ENCODE results near the gene CKLF. TPM values are rescaled to one million over a fixed set of nuclear protein-coding genes. Genes with fewer than 3 reads are reported as not detected.

CKLF gene
- total RNA-seq, 1 experiment from 2014 or later = 21.0 TPM

GRCh38 chr16:66574081-66574480 is 21.7 kb downstream of the CKLF start (continued):
- TF ChIP-seq, protein P1, sequence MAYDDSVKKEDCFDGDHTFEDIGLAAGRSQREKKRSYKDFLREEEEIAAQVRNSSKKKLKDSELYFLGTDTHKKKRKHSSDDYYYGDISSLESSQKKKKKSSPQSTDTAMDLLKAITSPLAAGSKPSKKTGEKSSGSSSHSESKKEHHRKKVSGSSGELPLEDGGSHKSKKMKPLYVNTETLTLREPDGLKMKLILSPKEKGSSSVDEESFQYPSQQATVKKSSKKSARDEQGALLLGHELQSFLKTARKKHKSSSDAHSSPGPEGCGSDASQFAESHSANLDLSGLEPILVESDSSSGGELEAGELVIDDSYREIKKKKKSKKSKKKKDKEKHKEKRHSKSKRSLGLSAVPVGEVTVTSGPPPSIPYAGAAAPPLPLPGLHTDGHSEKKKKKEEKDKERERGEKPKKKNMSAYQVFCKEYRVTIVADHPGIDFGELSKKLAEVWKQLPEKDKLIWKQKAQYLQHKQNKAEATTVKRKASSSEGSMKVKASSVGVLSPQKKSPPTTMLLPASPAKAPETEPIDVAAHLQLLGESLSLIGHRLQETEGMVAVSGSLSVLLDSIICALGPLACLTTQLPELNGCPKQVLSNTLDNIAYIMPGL (CRISPR knock-in tag; IDR thresholded peaks at IDR 0.05) = no peak
- TF ChIP-seq NFE2L1 (CRISPR knock-in tag; IDR thresholded peaks at IDR 0.05) = no peak
- no peak for TF ChIP-seq RELA (CRISPR knock-in tag; IDR thresholded peaks at IDR 0.05; ENCODE audit: borderline replicate concordance)
- TF ChIP-seq EMX1 (CRISPR knock-in tag; IDR thresholded peaks at IDR 0.05) = no peak
- no peak for TF ChIP-seq E2F4 (CRISPR knock-in tag; IDR thresholded peaks at IDR 0.05; ENCODE audit: borderline replicate concordance, low read depth)

- H3K4me1 Mint-ChIP-seq = peaks cover 9% of the 10 kb centered on the region
- DNase-seq (ENCODE audit: low spot score) (no peak), ATAC-seq (no peak)
- no peaks in the 10 kb centered on the region for H3K36me3 Mint-ChIP-seq
- peaks cover 31% of the 10 kb centered on the region for H3K27me3 Mint-ChIP-seq (ENCODE audit: low read depth)
- ChIA-PET CTCF (interaction anchor here (1.0 to 2.2 kb wide), 4 partner anchors 15 to 232 kb away, joined by 3 to 11 read pairs (median 4); no protein-coding TSS in a partner anchor), POLR2A (no interaction called here)
- no peak overlapping the region for H3K27ac Mint-ChIP-seq
- H3K9me3 Mint-ChIP-seq = no peaks in the 10 kb centered on the region
- no peak overlapping the region for H3K4me3 Mint-ChIP-seq
- TF ChIP-seq, protein P2, sequence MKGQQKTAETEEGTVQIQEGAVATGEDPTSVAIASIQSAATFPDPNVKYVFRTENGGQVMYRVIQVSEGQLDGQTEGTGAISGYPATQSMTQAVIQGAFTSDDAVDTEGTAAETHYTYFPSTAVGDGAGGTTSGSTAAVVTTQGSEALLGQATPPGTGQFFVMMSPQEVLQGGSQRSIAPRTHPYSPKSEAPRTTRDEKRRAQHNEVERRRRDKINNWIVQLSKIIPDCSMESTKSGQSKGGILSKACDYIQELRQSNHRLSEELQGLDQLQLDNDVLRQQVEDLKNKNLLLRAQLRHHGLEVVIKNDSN (CRISPR knock-in tag; IDR thresholded peaks at IDR 0.05) = no peak
- TF ChIP-seq RORB (CRISPR knock-in tag; IDR thresholded peaks at IDR 0.05) = no peak
- TF ChIP-seq HMGA2 (CRISPR knock-in tag; IDR thresholded peaks at IDR 0.05) = no peak
- TF ChIP-seq AR (CRISPR knock-in tag; IDR thresholded peaks at IDR 0.05) = no peak
- no peak for TF ChIP-seq ZNF532 (CRISPR knock-in tag; IDR thresholded peaks at IDR 0.05; ENCODE audit: borderline replicate concordance)
- TF ChIP-seq ERG (CRISPR knock-in tag; IDR thresholded peaks at IDR 0.05) = no peak
- TF ChIP-seq, protein P3, sequence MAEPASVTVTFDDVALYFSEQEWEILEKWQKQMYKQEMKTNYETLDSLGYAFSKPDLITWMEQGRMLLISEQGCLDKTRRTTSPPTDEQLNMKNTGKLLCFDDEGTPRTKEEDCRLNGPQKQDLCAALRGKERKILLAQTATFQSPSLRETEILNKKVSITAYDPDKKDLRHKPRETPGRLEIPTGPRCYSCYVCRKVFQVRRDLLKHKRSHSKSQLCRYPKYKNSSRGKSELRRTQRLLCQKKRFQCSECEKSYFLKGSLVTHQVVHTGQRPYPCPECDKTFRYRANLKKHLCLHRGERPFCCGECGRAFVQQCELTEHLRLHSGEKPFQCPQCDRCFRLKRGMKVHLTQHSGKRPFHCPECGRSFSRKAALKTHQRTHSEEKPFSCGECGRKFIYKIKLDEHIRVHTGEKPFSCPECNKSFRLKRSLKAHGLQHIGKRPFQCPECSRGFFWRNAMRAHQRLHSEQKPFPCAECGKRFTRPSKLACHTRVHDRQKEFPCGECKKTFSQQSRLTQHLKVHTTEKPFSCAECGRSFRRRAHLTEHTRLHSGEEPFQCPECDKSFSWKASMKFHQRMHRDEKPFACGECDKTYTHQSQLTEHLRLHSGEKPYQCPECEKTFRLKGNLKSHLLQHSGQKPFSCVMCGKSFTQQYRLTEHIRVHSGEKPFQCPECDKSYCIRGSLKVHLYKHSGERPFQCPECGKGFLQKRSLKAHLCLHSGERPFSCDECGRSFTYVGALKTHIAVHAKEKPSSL (CRISPR knock-in tag; conservative IDR thresholded peaks at IDR 0.05) = no peak
- TF ChIP-seq ZNF121 (CRISPR knock-in tag; IDR thresholded peaks at IDR 0.05) = no peak
- TF ChIP-seq, protein P1 (CRISPR knock-in tag; IDR thresholded peaks at IDR 0.05) = no peak
- TF ChIP-seq, protein P4, sequence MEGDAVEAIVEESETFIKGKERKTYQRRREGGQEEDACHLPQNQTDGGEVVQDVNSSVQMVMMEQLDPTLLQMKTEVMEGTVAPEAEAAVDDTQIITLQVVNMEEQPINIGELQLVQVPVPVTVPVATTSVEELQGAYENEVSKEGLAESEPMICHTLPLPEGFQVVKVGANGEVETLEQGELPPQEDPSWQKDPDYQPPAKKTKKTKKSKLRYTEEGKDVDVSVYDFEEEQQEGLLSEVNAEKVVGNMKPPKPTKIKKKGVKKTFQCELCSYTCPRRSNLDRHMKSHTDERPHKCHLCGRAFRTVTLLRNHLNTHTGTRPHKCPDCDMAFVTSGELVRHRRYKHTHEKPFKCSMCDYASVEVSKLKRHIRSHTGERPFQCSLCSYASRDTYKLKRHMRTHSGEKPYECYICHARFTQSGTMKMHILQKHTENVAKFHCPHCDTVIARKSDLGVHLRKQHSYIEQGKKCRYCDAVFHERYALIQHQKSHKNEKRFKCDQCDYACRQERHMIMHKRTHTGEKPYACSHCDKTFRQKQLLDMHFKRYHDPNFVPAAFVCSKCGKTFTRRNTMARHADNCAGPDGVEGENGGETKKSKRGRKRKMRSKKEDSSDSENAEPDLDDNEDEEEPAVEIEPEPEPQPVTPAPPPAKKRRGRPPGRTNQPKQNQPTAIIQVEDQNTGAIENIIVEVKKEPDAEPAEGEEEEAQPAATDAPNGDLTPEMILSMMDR (IDR thresholded peaks at IDR 0.05) = no peak
- TF ChIP-seq, protein P5, sequence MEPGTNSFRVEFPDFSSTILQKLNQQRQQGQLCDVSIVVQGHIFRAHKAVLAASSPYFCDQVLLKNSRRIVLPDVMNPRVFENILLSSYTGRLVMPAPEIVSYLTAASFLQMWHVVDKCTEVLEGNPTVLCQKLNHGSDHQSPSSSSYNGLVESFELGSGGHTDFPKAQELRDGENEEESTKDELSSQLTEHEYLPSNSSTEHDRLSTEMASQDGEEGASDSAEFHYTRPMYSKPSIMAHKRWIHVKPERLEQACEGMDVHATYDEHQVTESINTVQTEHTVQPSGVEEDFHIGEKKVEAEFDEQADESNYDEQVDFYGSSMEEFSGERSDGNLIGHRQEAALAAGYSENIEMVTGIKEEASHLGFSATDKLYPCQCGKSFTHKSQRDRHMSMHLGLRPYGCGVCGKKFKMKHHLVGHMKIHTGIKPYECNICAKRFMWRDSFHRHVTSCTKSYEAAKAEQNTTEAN (CRISPR knock-in tag; IDR thresholded peaks at IDR 0.05) = no peak
Observed at GRCh38 chr16:66574531-66574930, 22.2 kb downstream of the CKLF start.

Data from WTC11 (cell line).